HG03139 (cell line): Measurements from ENCODE around the gene ANKRD11.
"Not testable (repeated sequence)": the region's sequence is repeated elsewhere in the genome, so short reads cannot be mapped to it uniquely, and the experiment has no call there.

Experiments
- ATAC-seq: cut with Tn5 transposase; IDR thresholded peaks from one replicate; pipeline ENCODE4 v1.9.1; 2021; ENCODE audit not compliant: unreplicated experiment

The ANKRD11 gene

GRCh38 chr16:89273741-89274472, 216.5 kb downstream of the ANKRD11 start:
- no peak for ATAC-seq

- no peak for ATAC-seq
Observed at GRCh38 chr16:89272631-89273030, 217.7 kb downstream of the ANKRD11 start.

- no peak for ATAC-seq
Observed at GRCh38 chr16:89270666-89271345, 219.6 kb downstream of the ANKRD11 start.

GRCh38 chr16:89269805-89270665, 220.3 kb downstream of the ANKRD11 start:
- ATAC-seq = no peak

GRCh38 chr16:89268987-89269735, 221.2 kb downstream of the ANKRD11 start:
- ATAC-seq = no peak

GRCh38 chr16:89268585-89268984, 221.8 kb downstream of the ANKRD11 start:
- ATAC-seq = no peak

- not testable (repeated sequence) for ATAC-seq
Observed at GRCh38 chr16:89267746-89268145, 222.6 kb downstream of the ANKRD11 start.

- ATAC-seq = no peak
Observed at GRCh38 chr16:89266521-89267134, 223.7 kb downstream of the ANKRD11 start.

GRCh38 chr16:89265647-89266046, 224.7 kb downstream of the ANKRD11 start:
- no peak for ATAC-seq

GRCh38 chr16:89264800-89265550, 225.4 kb downstream of the ANKRD11 start:
- no peak for ATAC-seq

- no peak for ATAC-seq
Observed at GRCh38 chr16:89261691-89262563, 228.4 kb downstream of the ANKRD11 start.

GRCh38 chr16:89259901-89260300, 230.5 kb downstream of the ANKRD11 start:
- ATAC-seq = not testable (repeated sequence)

GRCh38 chr16:89257757-89258465, 232.4 kb downstream of the ANKRD11 start:
- no peak for ATAC-seq

GRCh38 chr16:89257281-89257731, 233.1 kb downstream of the ANKRD11 start:
- no peak for ATAC-seq

- no peak for ATAC-seq
Observed at GRCh38 chr16:89256651-89257254, 233.6 kb downstream of the ANKRD11 start.

GRCh38 chr16:89253548-89254287, 236.6 kb downstream of the ANKRD11 start:
- no peak for ATAC-seq
